Lower leg skin (tissue), 3 donors: ENCODE results near the gene GPATCH2L.

Source experiments
- CTCF ChIP-seq, 3 donors: fragments of 450-650 bp; IDR thresholded peaks; one replicate each; pipeline ENCODE4 v1.5.1; 2016; ENCODE audit warnings: antibody characterized with exemption in 3 of 3, mild to moderate bottlenecking in 3 of 3, moderate library complexity in 2 of 3
- POLR2A ChIP-seq, 2 donors: fragments of 450-650 bp; IDR thresholded peaks; one replicate each; pipeline ENCODE4 v1.6.1; 2016 to 2017; ENCODE audit warnings: antibody characterized with exemption in 2 of 2, mild to moderate bottlenecking in 1 of 2, moderate library complexity in 1 of 2

DNA sequence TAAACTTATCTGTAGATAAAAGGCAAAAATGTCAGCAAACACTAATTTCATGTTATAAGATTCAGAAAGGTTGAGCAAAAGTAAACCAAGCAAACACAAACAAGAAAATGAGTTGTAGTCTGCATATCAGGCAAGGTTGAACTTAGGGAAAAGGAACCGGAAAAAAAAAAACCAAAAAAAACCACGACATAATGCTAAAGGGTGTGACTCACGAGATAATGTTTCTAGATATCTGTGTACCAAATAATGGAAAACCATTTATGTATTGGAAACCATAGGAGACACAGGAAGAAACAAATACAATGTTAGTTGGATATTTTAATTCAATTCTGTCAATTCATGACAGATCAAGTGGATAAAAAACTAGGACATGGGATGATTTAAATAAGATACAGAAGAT, 60.5 kb downstream of the GPATCH2L start:
- TF ChIP-seq CTCF (IDR thresholded peaks at IDR 0.05) (no peak), POLR2A (IDR thresholded peaks at IDR 0.05) (no peak)
